Measurements from ENCODE around the gene VIL1. TPM values are rescaled to one million over a fixed set of nuclear protein-coding genes. Genes with fewer than 3 reads are reported as not detected.

The VIL1 gene
- total and polyA plus RNA-seq, 2 of the 8 experiments (the other 6 are each of a cell fraction or from before 2014, with no cell fraction given) = 6.2 to 7.0 TPM

DNA sequence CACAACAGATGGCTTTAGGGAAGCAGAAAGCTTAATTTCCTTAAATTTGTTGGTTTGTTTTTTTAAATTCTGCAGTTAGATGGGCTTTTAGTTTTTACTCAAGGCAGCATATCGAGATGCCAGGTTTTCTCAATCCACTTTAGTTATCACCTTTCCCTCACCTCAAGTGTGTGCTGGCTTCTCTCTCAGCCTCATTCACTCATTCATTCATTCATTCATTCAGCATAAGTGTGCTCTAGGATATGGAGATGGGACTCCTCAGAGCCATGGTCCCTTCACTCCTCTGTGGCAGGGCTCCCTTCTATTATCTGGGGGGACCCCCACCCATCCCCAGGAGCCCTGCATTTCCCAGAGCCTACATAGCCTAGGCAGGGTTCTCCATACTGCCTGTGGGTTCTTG lies 19.0 kb downstream of the VIL1 start:
- 88% methylated on average over 1 of the region's 1 CpG; no CpG with 5 or more reads in 1 of the 2 experiments for WGBS, 2 experiments (ENCODE audit: extremely low coverage in 1 of 2, insufficient coverage in 1 of 2, insufficient read length in 1 of 2, insufficient replicate concordance in 2 of 2, low coverage in 1 of 2, low lambda C conversion rate in 2 of 2, missing lambda C conversion rate in 1 of 2)
- no peak overlapping the region for H3K4me2 ChIP-seq (ENCODE audit: insufficient read depth in 1 of 2, low read depth in 2 of 2, low read length in 2 of 2)
- no peak overlapping the region for H2BK5ac ChIP-seq (ENCODE audit: low read depth, low read length)
- no peak overlapping the region for H3K4me3 ChIP-seq (ENCODE audit: extremely low read depth in 1 of 4, insufficient read depth in 2 of 4, low read depth in 3 of 4, low read length in 4 of 4)
- no peak overlapping the region for H3K27ac ChIP-seq (ENCODE audit: low read depth, low read length)
- H3K36me3 ChIP-seq (ENCODE audit: control insufficient read depth in 2 of 4, insufficient read depth in 4 of 4, low read length in 3 of 4) = no peaks in the 10 kb centered on the region; a peak in 1 of 8 replicates
- no peaks in the 10 kb centered on the region for H3K27me3 ChIP-seq (replicated peaks in 1 of 4; ENCODE audit: control insufficient read depth in 3 of 4, extremely low read depth in 1 of 4, insufficient read depth in 3 of 4, low read length in 3 of 4)
- FAIRE-seq (no peak), DNase-seq (ENCODE audit: low read depth in 1 of 2, low spot score in 2 of 2) (no peak)
- no peak overlapping the region for H2BK120ac ChIP-seq (replicated peaks; ENCODE audit: low read depth, low read length)
- H3K23me2 ChIP-seq (ENCODE audit: low read depth, low read length) = no peaks in the 10 kb centered on the region
- H4K91ac ChIP-seq (replicated peaks; ENCODE audit: insufficient read length, low read length) = no peak overlapping the region
- H4K5ac ChIP-seq (ENCODE audit: insufficient read length, low read depth, low read length) = no peak overlapping the region
- H2BK20ac ChIP-seq (ENCODE audit: low read length) = no peak overlapping the region
- H4K20me1 ChIP-seq (replicated peaks in 1 of 2; ENCODE audit: control insufficient read depth in 1 of 2, insufficient read depth in 2 of 2, low read length in 2 of 2) = no peaks in the 10 kb centered on the region
- H3K56ac ChIP-seq (replicated peaks; ENCODE audit: insufficient read length, low read depth, low read length) = no peak overlapping the region
- H3K79me2 ChIP-seq (ENCODE audit: control insufficient read depth in 1 of 2, insufficient read depth in 2 of 2, low read length in 2 of 2) = no peaks in the 10 kb centered on the region
- no peaks in the 10 kb centered on the region for H3K79me1 ChIP-seq (ENCODE audit: low read depth, low read length)
- no peak overlapping the region for H3K23ac ChIP-seq (ENCODE audit: insufficient read length)
- no peak overlapping the region for H4K8ac ChIP-seq (ENCODE audit: extremely low read depth, insufficient read depth, low read length)
- no peaks in the 10 kb centered on the region for H3K9me3 ChIP-seq (ENCODE audit: insufficient read depth in 2 of 2, low read depth in 1 of 2, low read length in 1 of 2)
- ChIA-PET CTCF (ENCODE audit: partially characterized antibody) (interaction anchor here (0.8 kb wide), 1 partner anchor 27 kb away, joined by 3 read pairs; no protein-coding TSS in a partner anchor), POLR2A (ENCODE audit: partially characterized antibody) (no interaction called here)
- H3K18ac ChIP-seq (ENCODE audit: extremely low read depth, low read length) = no peak overlapping the region
- H2AK5ac ChIP-seq (ENCODE audit: low read depth, low read length) = no peak overlapping the region
- H3K4ac ChIP-seq (replicated peaks; ENCODE audit: insufficient read length, low read depth, low read length) = no peak overlapping the region
- H3K14ac ChIP-seq (ENCODE audit: insufficient read length) = no peak overlapping the region
- no peak overlapping the region for H2BK15ac ChIP-seq (ENCODE audit: low read length)
- H2AFZ ChIP-seq (ENCODE audit: low read length) = no peak overlapping the region
- H3K4me1 ChIP-seq (replicated peaks in 1 of 4; ENCODE audit: control insufficient read depth in 3 of 4, insufficient read depth in 4 of 4, low read length in 3 of 4) = no peaks in the 10 kb centered on the region
- no peak overlapping the region for H3K9ac ChIP-seq (replicated peaks in 1 of 4; ENCODE audit: extremely low read depth in 1 of 4, low read depth in 3 of 4, low read length in 3 of 4)
- H2BK12ac ChIP-seq (ENCODE audit: low read depth, low read length) = no peak overlapping the region
- TF ChIP-seq SP1 (IDR thresholded peaks at IDR 0.05; ENCODE audit: low read depth, low read length) = no peak
- TF ChIP-seq POLR2A (IDR thresholded peaks at IDR 0.05; ENCODE audit: control extremely low read depth in 1 of 2, low read depth in 2 of 2, low read length in 2 of 2) = no peak
